ENCODE measurements around the gene CBY1.

The CBY1 gene

DNA sequence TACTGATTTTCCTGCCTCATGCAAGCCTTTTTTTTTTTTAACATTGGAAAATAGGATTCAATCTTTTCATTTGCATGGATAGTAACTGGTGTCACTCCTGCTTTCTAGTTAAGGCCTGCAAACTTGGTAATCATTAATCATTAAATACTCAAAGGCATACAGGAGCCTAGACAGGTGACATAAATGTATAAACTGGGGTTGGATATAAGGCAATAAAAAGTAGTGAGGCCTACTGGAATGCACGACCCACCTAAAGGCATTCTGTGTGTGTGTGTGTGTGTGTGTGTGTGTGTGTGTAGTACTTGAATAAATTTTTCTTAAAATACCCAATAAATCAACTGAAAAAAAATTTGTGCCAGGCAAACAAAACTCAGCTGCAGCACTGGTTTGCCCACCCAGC, 33.2 kb downstream of the CBY1 start:
- H3K27me3 ChIP-seq (ENCODE audit: insufficient read depth, low read length): no peaks in the 10 kb centered on the region
- no peaks in the 10 kb centered on the region for H3K36me3 ChIP-seq (ENCODE audit: insufficient read depth, low read length)
- no peak overlapping the region for H3K27ac ChIP-seq (ENCODE audit: low read depth, low read length)
- H3K4me1 ChIP-seq (ENCODE audit: control insufficient read depth, insufficient read depth, low read length, unreplicated experiment): peaks cover 4% of the 10 kb centered on the region
- no peak overlapping the region for H2AFZ ChIP-seq (ENCODE audit: low read length, unreplicated experiment)
- no peak overlapping the region for H3K4me3 ChIP-seq (ENCODE audit: low read depth, low read length)
- peaks cover 39% of the 10 kb centered on the region for H3K79me2 ChIP-seq (ENCODE audit: control insufficient read depth, insufficient read depth, low read length, unreplicated experiment)

DNA sequence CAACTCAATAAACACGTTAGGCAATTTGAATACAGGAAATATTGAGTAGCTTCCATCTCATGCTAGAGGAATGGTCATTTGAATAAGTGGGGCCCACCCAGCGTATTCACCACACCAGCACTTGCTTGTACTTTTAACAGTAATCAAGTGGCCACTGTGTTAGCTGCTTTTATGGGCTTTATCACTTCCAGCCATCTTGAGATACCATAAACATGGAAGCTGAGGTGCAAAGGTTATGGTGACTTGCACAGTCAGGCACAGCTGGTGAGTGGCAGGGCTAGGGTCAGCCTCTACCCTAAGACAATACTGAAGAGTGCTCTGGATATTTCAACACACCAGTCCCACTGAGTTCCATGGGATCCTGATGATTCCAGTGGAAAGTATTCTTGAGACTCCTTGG, 37.6 kb downstream of the CBY1 start:
- no peaks in the 10 kb centered on the region for H3K36me3 ChIP-seq (ENCODE audit: insufficient read depth, low read length)
- peaks cover 36% of the 10 kb centered on the region for H3K4me1 ChIP-seq (ENCODE audit: control insufficient read depth, insufficient read depth, low read length, unreplicated experiment)
- peaks cover 75% of the 10 kb centered on the region for H3K79me2 ChIP-seq (ENCODE audit: control insufficient read depth, insufficient read depth, low read length, unreplicated experiment)
- no peaks in the 10 kb centered on the region for H3K27me3 ChIP-seq (ENCODE audit: insufficient read depth, low read length)
- no peak overlapping the region for H2AFZ ChIP-seq (ENCODE audit: low read length, unreplicated experiment)
- no peak overlapping the region for H3K4me3 ChIP-seq (ENCODE audit: low read depth, low read length)
- peak overlapping the region; percentile 12; the same call in 1 of the 2 replicates for H3K27ac ChIP-seq (ENCODE audit: low read depth, low read length)

DNA sequence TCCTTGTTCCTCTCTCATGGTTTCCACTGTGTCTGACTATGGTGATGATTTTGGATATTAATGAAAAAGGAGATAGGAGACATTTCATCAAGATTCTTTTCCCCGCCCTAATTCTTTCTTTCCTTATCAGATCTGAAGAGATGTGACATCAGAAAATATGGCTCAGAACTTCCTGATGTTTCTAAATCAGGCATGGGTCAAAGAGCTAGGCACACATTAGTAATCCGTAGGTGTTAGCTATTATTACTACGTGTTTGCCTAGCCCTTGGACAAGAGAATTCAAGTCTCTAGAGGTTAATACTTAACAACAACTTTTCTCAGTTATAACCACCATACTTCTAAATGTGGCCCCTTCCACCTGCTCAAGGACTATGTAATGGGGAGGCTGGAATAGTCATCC, 38.5 kb downstream of the CBY1 start:
- Histone ChIP-seq H2AFZ (ENCODE audit: low read length, unreplicated experiment) (no peak overlapping the region), H3K4me3 (ENCODE audit: low read depth, low read length) (no peak overlapping the region), H3K4me1 (ENCODE audit: control insufficient read depth, insufficient read depth, low read length, unreplicated experiment) (peaks cover 36% of the 10 kb centered on the region), H3K27me3 (ENCODE audit: insufficient read depth, low read length) (no peaks in the 10 kb centered on the region), H3K27ac (ENCODE audit: low read depth, low read length) (no peak overlapping the region), H3K79me2 (ENCODE audit: control insufficient read depth, insufficient read depth, low read length, unreplicated experiment) (peaks cover 80% of the 10 kb centered on the region), H3K36me3 (ENCODE audit: insufficient read depth, low read length) (no peaks in the 10 kb centered on the region)

- Histone ChIP-seq H3K79me2 (ENCODE audit: control insufficient read depth, insufficient read depth, low read length, unreplicated experiment) (peaks cover 75% of the 10 kb centered on the region), H2AFZ (ENCODE audit: low read length, unreplicated experiment) (no peak overlapping the region), H3K36me3 (ENCODE audit: insufficient read depth, low read length) (no peaks in the 10 kb centered on the region), H3K27me3 (ENCODE audit: insufficient read depth, low read length) (no peaks in the 10 kb centered on the region), H3K4me1 (ENCODE audit: control insufficient read depth, insufficient read depth, low read length, unreplicated experiment) (peaks cover 38% of the 10 kb centered on the region), H3K4me3 (ENCODE audit: low read depth, low read length) (peak overlapping the region; percentile 94), H3K27ac (ENCODE audit: low read depth, low read length) (peak overlapping the region; percentile 89)
Observed at GRCh38 chr22:38696606-38697424, 40.4 kb downstream of the CBY1 start.

GRCh38 chr22:38697425-38698089, 41.1 kb downstream of the CBY1 start:
- peaks cover 70% of the 10 kb centered on the region for H3K79me2 ChIP-seq (ENCODE audit: control insufficient read depth, insufficient read depth, low read length, unreplicated experiment)
- H3K27me3 ChIP-seq (ENCODE audit: insufficient read depth, low read length): no peaks in the 10 kb centered on the region
- H3K36me3 ChIP-seq (ENCODE audit: insufficient read depth, low read length): no peaks in the 10 kb centered on the region
- H2AFZ ChIP-seq (ENCODE audit: low read length, unreplicated experiment): no peak overlapping the region
- peaks cover 38% of the 10 kb centered on the region for H3K4me1 ChIP-seq (ENCODE audit: control insufficient read depth, insufficient read depth, low read length, unreplicated experiment)
- peak overlapping the region; percentile 89 for H3K27ac ChIP-seq (ENCODE audit: low read depth, low read length)
- H3K4me3 ChIP-seq (ENCODE audit: low read depth, low read length): peak overlapping the region; percentile 94

DNA sequence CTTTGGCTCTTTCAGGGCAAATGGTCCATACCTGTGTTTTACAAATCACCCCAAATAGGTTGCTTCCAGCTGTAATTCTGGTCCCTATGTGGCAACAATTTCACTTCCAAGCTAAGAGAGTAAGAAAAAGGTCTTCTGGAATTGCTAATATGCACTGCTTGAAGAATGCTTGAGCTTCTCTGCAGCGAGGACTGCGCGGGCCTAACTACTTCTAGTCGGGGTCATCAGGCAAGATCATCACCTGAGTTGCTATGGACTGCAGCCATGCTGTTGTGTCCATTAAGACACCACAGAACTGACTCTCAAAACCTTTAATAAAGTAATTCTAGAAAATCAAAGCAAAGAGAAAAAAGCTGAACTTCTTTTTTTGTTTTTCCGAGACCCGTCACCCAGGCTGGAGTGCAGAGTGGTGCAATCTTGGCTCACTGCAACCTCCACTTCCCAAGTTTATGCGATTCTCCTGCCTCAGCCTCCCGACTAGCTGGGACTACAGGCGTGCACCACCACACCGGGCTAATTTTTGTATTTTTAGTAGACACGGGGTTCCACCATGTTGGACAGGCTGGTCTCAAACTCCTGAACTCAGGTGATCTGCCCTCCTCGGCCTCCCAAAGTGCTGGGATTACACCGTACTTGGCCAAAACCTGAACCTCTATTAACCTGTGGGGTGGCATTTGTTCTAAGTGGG, 42.1 kb downstream of the CBY1 start:
- Histone ChIP-seq H3K79me2 (ENCODE audit: control insufficient read depth, insufficient read depth, low read length, unreplicated experiment) (peaks cover 62% of the 10 kb centered on the region), H3K27me3 (ENCODE audit: insufficient read depth, low read length) (no peaks in the 10 kb centered on the region), H2AFZ (ENCODE audit: low read length, unreplicated experiment) (no peak overlapping the region), H3K27ac (ENCODE audit: low read depth, low read length) (0 out of 2 replicates have a peak overlapping the region, but pooled peaks have one; percentile 93), H3K4me1 (ENCODE audit: control insufficient read depth, insufficient read depth, low read length, unreplicated experiment) (peaks cover 38% of the 10 kb centered on the region), H3K4me3 (ENCODE audit: low read depth, low read length) (peak overlapping the region; percentile 94), H3K36me3 (ENCODE audit: insufficient read depth, low read length) (no peaks in the 10 kb centered on the region)

- H3K27ac ChIP-seq (ENCODE audit: low read depth, low read length): peak overlapping the region; percentile 93
- peaks cover 56% of the 10 kb centered on the region for H3K79me2 ChIP-seq (ENCODE audit: control insufficient read depth, insufficient read depth, low read length, unreplicated experiment)
- H3K4me3 ChIP-seq (ENCODE audit: low read depth, low read length): peak overlapping the region; percentile 94
- H3K27me3 ChIP-seq (ENCODE audit: insufficient read depth, low read length): no peaks in the 10 kb centered on the region
- H2AFZ ChIP-seq (ENCODE audit: low read length, unreplicated experiment): no peak overlapping the region
- no peaks in the 10 kb centered on the region for H3K36me3 ChIP-seq (ENCODE audit: insufficient read depth, low read length)
- H3K4me1 ChIP-seq (ENCODE audit: control insufficient read depth, insufficient read depth, low read length, unreplicated experiment): peaks cover 36% of the 10 kb centered on the region
Observed at GRCh38 chr22:38699143-38699542, 42.7 kb downstream of the CBY1 start.

- Histone ChIP-seq H3K27ac (ENCODE audit: low read depth, low read length) (peak overlapping the region; percentile 93), H3K4me3 (ENCODE audit: low read depth, low read length) (peak overlapping the region; percentile 94), H2AFZ (ENCODE audit: low read length, unreplicated experiment) (no peak overlapping the region)
Observed at GRCh38 chr22:38699784-38700183, 43.3 kb downstream of the CBY1 start.

DNA sequence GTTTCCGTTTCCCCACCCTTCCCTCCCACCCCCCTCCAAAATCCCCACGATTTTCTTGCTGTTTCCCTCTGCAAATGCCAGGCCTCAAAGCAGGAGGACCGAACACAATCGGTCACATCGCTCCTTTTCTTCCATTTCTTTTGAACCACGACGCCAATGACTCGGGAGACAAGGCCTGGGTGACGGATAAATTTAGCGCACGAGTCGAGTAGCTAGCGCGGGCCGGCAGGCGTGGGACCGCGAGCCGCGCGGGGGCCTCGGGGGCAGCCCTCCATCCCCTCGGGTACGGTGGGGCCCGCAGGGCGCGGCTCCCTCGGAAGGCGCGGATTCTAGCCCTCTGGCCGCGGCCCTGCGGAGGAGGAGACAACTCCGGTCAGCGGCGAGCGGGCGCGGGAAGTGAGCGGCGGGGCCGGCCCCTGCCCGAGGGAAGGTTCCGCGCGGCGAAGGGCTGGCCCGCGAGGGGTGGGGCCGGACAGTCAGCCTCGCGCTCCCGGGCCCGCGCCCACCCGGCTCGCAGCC, 43.9 kb downstream of the CBY1 start:
- Histone ChIP-seq H2AFZ (ENCODE audit: low read length, unreplicated experiment) (no peak overlapping the region), H3K79me2 (ENCODE audit: control insufficient read depth, insufficient read depth, low read length, unreplicated experiment) (peaks cover 45% of the 10 kb centered on the region), H3K4me1 (ENCODE audit: control insufficient read depth, insufficient read depth, low read length, unreplicated experiment) (peaks cover 35% of the 10 kb centered on the region)

More at GRCh38 chr22:38699784-38700183, 43.3 kb downstream of the CBY1 start:
- no peaks in the 10 kb centered on the region for H3K36me3 ChIP-seq (ENCODE audit: insufficient read depth, low read length)
- H3K4me1 ChIP-seq (ENCODE audit: control insufficient read depth, insufficient read depth, low read length, unreplicated experiment): peaks cover 37% of the 10 kb centered on the region
- peaks cover 50% of the 10 kb centered on the region for H3K79me2 ChIP-seq (ENCODE audit: control insufficient read depth, insufficient read depth, low read length, unreplicated experiment)
- H3K27me3 ChIP-seq (ENCODE audit: insufficient read depth, low read length): no peaks in the 10 kb centered on the region

GRCh38 chr22:38700789-38701628, 44.6 kb downstream of the CBY1 start, which contains the start of gene JOSD1:
Gene JOSD1 (minus strand): TSS chr22:38700943. CDS start chr22:38699987, 956 bp downstream.
- peak within 1 kb of the TSS; percentile 93 for H3K27ac ChIP-seq (ENCODE audit: low read depth, low read length)

More for the DNA sequence above, 43.9 kb downstream of the CBY1 start:
- no peaks in the 10 kb centered on the region for H3K27me3 ChIP-seq (ENCODE audit: insufficient read depth, low read length)
- no peaks in the 10 kb centered on the region for H3K36me3 ChIP-seq (ENCODE audit: insufficient read depth, low read length)
- peak overlapping the region; percentile 94 for H3K4me3 ChIP-seq (ENCODE audit: low read depth, low read length)
- H3K27ac ChIP-seq (ENCODE audit: low read depth, low read length): peak overlapping the region; percentile 93

More at GRCh38 chr22:38700789-38701628, 44.6 kb downstream of the CBY1 start, which contains the start of gene JOSD1:
- peak within 1 kb of the TSS; percentile 33 for H2AFZ ChIP-seq (ENCODE audit: low read length, unreplicated experiment)
- no peaks in the 10 kb centered on the region for H3K27me3 ChIP-seq (ENCODE audit: insufficient read depth, low read length)
- H3K36me3 ChIP-seq (ENCODE audit: insufficient read depth, low read length): no peaks in the 10 kb centered on the region
- H3K4me3 ChIP-seq (ENCODE audit: low read depth, low read length): peak within 1 kb of the TSS; percentile 94
- peaks cover 32% of the 10 kb centered on the region for H3K4me1 ChIP-seq (ENCODE audit: control insufficient read depth, insufficient read depth, low read length, unreplicated experiment)
- H3K79me2 ChIP-seq (ENCODE audit: control insufficient read depth, insufficient read depth, low read length, unreplicated experiment): peaks cover 40% of the 10 kb centered on the region

Data from ACC112 (cell line).